Prostate gland (tissue), 2 donors: Measurements from ENCODE around the gene CGNL1. TPM values are rescaled to one million over a fixed set of nuclear protein-coding genes. Genes with fewer than 3 reads are reported as not detected.

Experiments
- DNase-seq: peaks from one replicate; pipeline ENCODE4 v3.0.0-alpha.2; 2019; ENCODE audit warnings: low spot score
- H3K27ac ChIP-seq, 2 donors: fragments of 200-600 bp; sonication (generic); 2 replicates each; pipeline ENCODE4 v1.5.1; 2017 to 2019
- H3K27me3 ChIP-seq: fragments of 200-600 bp; sonication (generic); replicated peaks from 2 replicates; pipeline ENCODE4 v1.5.1; 2019; ENCODE audit not compliant: insufficient read depth
- H3K36me3 ChIP-seq, 2 donors: fragments of 200-600 bp; sonication (generic); 1 replicate in 1 of 2; 2 replicates in 1 of 2; pipeline versions ENCODE4 v1.5.1 to v1.8.1; 2017 to 2019
- H3K4me1 ChIP-seq: fragments of 200-600 bp; sonication (generic); replicated peaks from 2 replicates; pipeline ENCODE4 v1.5.1; 2019
- H3K4me3 ChIP-seq, 2 donors: fragments of 200-600 bp; sonication (generic); 2 replicates each; pipeline ENCODE4 v1.5.1; 2017 to 2019
- H3K9me3 ChIP-seq: fragments of 200-600 bp; sonication (generic); 2 replicates; pipeline ENCODE4 v1.5.1; 2017
- CTCF ChIP-seq, 4 experiments: fragments of 200-600 bp in 2 of 4; fragments of 450-650 bp in 2 of 4; sonication (generic) in 2 of 4; IDR thresholded peaks; 1 replicate in 3 of 4; 2 replicates in 1 of 4; pipeline ENCODE4 v1.5.1; 2016 to 2019; ENCODE audit warnings: antibody characterized with exemption in 4 of 4, mild to moderate bottlenecking in 2 of 4, moderate library complexity in 2 of 4
- POLR2A ChIP-seq: fragments of 450-650 bp; IDR thresholded peaks from one replicate; pipeline ENCODE4 v1.6.1; 2016; ENCODE audit warnings: antibody characterized with exemption, mild to moderate bottlenecking
- POLR2AphosphoS5 ChIP-seq: sonication (generic); formaldehyde crosslinking; IDR thresholded peaks from one replicate; pipeline ENCODE4 v1.6.1; 2017; ENCODE audit warnings: antibody characterized with exemption
- WGBS: methylation state at CpG from one replicate; pipeline ENCODE4 v1.1.5; 2018; 5-methylcytosine and 5-hydroxymethylcytosine counted together
- intact Hi-C: fragments of 100-400 bp; cut with DNase I; formaldehyde crosslinking; loops from one replicate; pipeline ENCODE4 v1.14.2; 2022
- total RNA-seq, 2 donors: library from RNA; depleted of rRNA; stranded (reverse); fragments of >200 nt; gene quantifications; one replicate each; pipeline ENCODE4 v1.1.0, GENCODE V29; 2016

CGNL1 gene
- total RNA-seq, 2 donors from 2014 or later, result 49.0 to 65.6 TPM

GRCh38 chr15:57367556-57367955, 8.7 kb upstream of the CGNL1 start:
- intact Hi-C loops, result no loop called here
- H3K4me1 ChIP-seq, result no peaks in the 10 kb centered on the region
- no peaks in the 10 kb centered on the region for H3K9me3 ChIP-seq
- WGBS, result 58% methylated on average over 4 of the region's 4 CpGs
- no peak overlapping the region for H3K27ac ChIP-seq
- H3K4me3 ChIP-seq, result no peak overlapping the region
- H3K36me3 ChIP-seq, result no peaks in the 10 kb centered on the region
- H3K27me3 ChIP-seq, result no peaks in the 10 kb centered on the region
- no peak for TF ChIP-seq CTCF (IDR thresholded peaks at IDR 0.05)
- no peak for TF ChIP-seq POLR2AphosphoS5
- DNase-seq, result no peak

GRCh38 chr15:57370929-57371328, 5.4 kb upstream of the CGNL1 start:
- DNase-seq, result no peak
- Histone ChIP-seq H3K4me3 (no peak overlapping the region), H3K27ac (no peak overlapping the region), H3K4me1 (no peaks in the 10 kb centered on the region), H3K36me3 (no peaks in the 10 kb centered on the region), H3K27me3 (no peaks in the 10 kb centered on the region), H3K9me3 (no peaks in the 10 kb centered on the region)
- WGBS, result 96% methylated on average over 1 of the region's 1 CpG
- no peak for TF ChIP-seq POLR2AphosphoS5
- no peak for TF ChIP-seq POLR2A
- intact Hi-C loops, result loop anchor here (10.0 kb wide), 1 partner anchor 154 kb away; no protein-coding TSS in a partner anchor

- H3K27me3 ChIP-seq, result no peaks in the 10 kb centered on the region
- no peaks in the 10 kb centered on the region for H3K9me3 ChIP-seq
- intact Hi-C loops, result loop anchor here (10.0 kb wide), 1 partner anchor 151 kb away; no protein-coding TSS in a partner anchor
- no peak for DNase-seq
- H3K27ac ChIP-seq, result no peak overlapping the region
- H3K4me1 ChIP-seq, result no peaks in the 10 kb centered on the region
- no peak overlapping the region for H3K4me3 ChIP-seq
- H3K36me3 ChIP-seq, result no peaks in the 10 kb centered on the region
- 94% methylated on average over 4 of the region's 4 CpGs for WGBS
- no peak for TF ChIP-seq CTCF (IDR thresholded peaks at IDR 0.05)
- TF ChIP-seq POLR2A, result no peak
- no peak for TF ChIP-seq POLR2AphosphoS5
Observed at GRCh38 chr15:57373251-57373881, 2.9 kb upstream of the CGNL1 start.

- H3K9me3 ChIP-seq, result no peaks in the 10 kb centered on the region
- no peak overlapping the region for H3K27ac ChIP-seq
- no peaks in the 10 kb centered on the region for H3K4me1 ChIP-seq
- TF ChIP-seq CTCF (IDR thresholded peaks at IDR 0.05) (no peak), POLR2A (no peak), POLR2AphosphoS5 (no peak)
- no peak overlapping the region for H3K4me3 ChIP-seq
- intact Hi-C loops, result loop anchor here (10.0 kb wide), 1 partner anchor 151 kb away; no protein-coding TSS in a partner anchor
- no peak for DNase-seq
- WGBS, result 97% methylated on average over 1 of the region's 1 CpG
- no peaks in the 10 kb centered on the region for H3K27me3 ChIP-seq
- H3K36me3 ChIP-seq, result no peaks in the 10 kb centered on the region
Observed at GRCh38 chr15:57373882-57374276, 2.4 kb upstream of the CGNL1 start.

- DNase-seq, result peak; percentile 42
- Histone ChIP-seq H3K4me1 (peaks cover 3% of the 10 kb centered on the region), H3K27me3 (no peaks in the 10 kb centered on the region), H3K9me3 (no peaks in the 10 kb centered on the region), H3K4me3 (peak overlapping the region; percentile 91 to 97), H3K27ac (peak overlapping the region; percentile 95 to 96), H3K36me3 (no peaks in the 10 kb centered on the region)
- no peak for TF ChIP-seq CTCF (IDR thresholded peaks at IDR 0.05)
- no peak for TF ChIP-seq POLR2AphosphoS5
- no peak for TF ChIP-seq POLR2A
- intact Hi-C loops, result loop anchor here (10.0 kb wide), 1 partner anchor 148 kb away; no protein-coding TSS in a partner anchor
- 1% methylated on average over 35 of the region's 48 CpGs for WGBS
Observed at GRCh38 chr15:57376696-57377477, 582 bp downstream of the CGNL1 start.
